IMR-90 (cell line): ENCODE measurements around the gene AQP5. TPM values are rescaled to one million over a fixed set of nuclear protein-coding genes. Genes with fewer than 3 reads are reported as not detected.

Source experiments
- ATAC-seq: fragments of 200-7000 bp; cut with Tn5 transposase; 2 replicates; pipeline ENCODE4 v1.9.1; 2020; ENCODE audit warnings: low read depth, mild to moderate bottlenecking, moderate library complexity
- BruUV-seq: library from RNA; stranded (reverse); fragments of 400-500 nt; replicated peaks from 2 replicates; lab custom pipeline; 2021; lab: Mats Ljungman, UMichigan
- CTCF ChIA-PET: fragments of 300-600 bp; formaldehyde crosslinking; extraction: SDS; loops from one replicate; lab custom pipeline; 2021; ENCODE audit warnings: antibody characterized with exemption; lab: Yijun Ruan, JAX
- POLR2A ChIA-PET: fragments of 300-600 bp; sonication (Branson Sonifier 250); formaldehyde crosslinking; loops from one replicate; lab custom pipeline; 2022; ENCODE audit warnings: antibody characterized with exemption; ENCODE audit not compliant: unreplicated experiment; lab: Charles Lee
- DNase-seq: peaks from one replicate; pipeline ENCODE4 v3.0.0; 2013
- H2AFZ ChIP-seq: replicated peaks from 2 replicates; pipeline ENCODE3; 2013; ENCODE audit warnings: low read length, mild to moderate bottlenecking; ENCODE audit not compliant: poor library complexity
- H2AK5ac ChIP-seq: 2 replicates; pipeline ENCODE4 v1.6.1; 2013; ENCODE audit warnings: low read depth, low read length, inconsistent platforms
- H2AK9ac ChIP-seq: replicated peaks from 2 replicates; pipeline ENCODE3; 2013; ENCODE audit warnings: mild to moderate bottlenecking, low read depth, low read length, moderate library complexity; ENCODE audit not compliant: poor library complexity
- H2BK120ac ChIP-seq: 2 replicates; pipeline ENCODE4 v1.6.1; 2013; ENCODE audit warnings: low read depth, low read length, inconsistent platforms
- H2BK15ac ChIP-seq: 3 replicates; pipeline ENCODE4 v1.6.1; 2013; ENCODE audit warnings: low read depth, low read length, inconsistent platforms
- H2BK20ac ChIP-seq: 2 replicates; pipeline ENCODE4 v1.6.1; 2013; ENCODE audit warnings: low read depth, mild to moderate bottlenecking, inconsistent platforms, low read length, moderate library complexity
- H2BK5ac ChIP-seq: 2 replicates; pipeline ENCODE4 v1.6.1; 2013; ENCODE audit warnings: mild to moderate bottlenecking, low read depth, low read length, inconsistent platforms; ENCODE audit not compliant: poor library complexity, severe bottlenecking
- H3K14ac ChIP-seq: replicated peaks from 2 replicates; pipeline ENCODE4 v1.6.1; 2013; ENCODE audit warnings: low read depth, low read length, inconsistent platforms
- H3K18ac ChIP-seq: 2 replicates; pipeline ENCODE4 v1.6.1; 2013; ENCODE audit warnings: low read depth, low read length, control low read depth
- H3K23ac ChIP-seq: 2 replicates; pipeline ENCODE4 v1.6.1; 2013; ENCODE audit warnings: low read depth, low read length, inconsistent platforms
- H3K27ac ChIP-seq: 2 replicates; pipeline ENCODE4 v1.5.1; 2013; ENCODE audit warnings: mild to moderate bottlenecking, control low read depth, low read length; ENCODE audit not compliant: insufficient read depth
- H3K27me3 ChIP-seq: 2 replicates; pipeline ENCODE4 v1.6.1; 2013; ENCODE audit warnings: low read length; ENCODE audit not compliant: control insufficient read depth, insufficient read depth
- H3K36me3 ChIP-seq: 2 replicates; pipeline ENCODE4 v1.6.1; 2013; ENCODE audit warnings: low read length, mixed read lengths; ENCODE audit not compliant: control insufficient read depth, insufficient read depth
- H3K4ac ChIP-seq: 2 replicates; pipeline ENCODE4 v1.6.1; 2013; ENCODE audit warnings: low read depth, low read length, inconsistent platforms
- H3K4me1 ChIP-seq: 2 replicates; pipeline ENCODE4 v1.6.1; 2013; ENCODE audit warnings: low read length, mixed read lengths; ENCODE audit not compliant: control insufficient read depth, insufficient read depth
- H3K4me2 ChIP-seq: 2 replicates; pipeline ENCODE4 v1.6.1; 2013; ENCODE audit warnings: low read depth, mild to moderate bottlenecking, control low read depth, low read length, moderate library complexity
- H3K4me3 ChIP-seq: 2 replicates; pipeline ENCODE4 v1.5.1; 2013; ENCODE audit warnings: low read depth, mild to moderate bottlenecking, control low read depth, low read length, moderate library complexity; ENCODE audit not compliant: insufficient read depth
- H3K56ac ChIP-seq: 2 replicates; pipeline ENCODE4 v1.6.1; 2013; ENCODE audit warnings: low read length, inconsistent platforms; ENCODE audit not compliant: insufficient read depth; ENCODE audit errors: extremely low read depth
- H3K79me1 ChIP-seq, 2 experiments: 2 replicates each; pipeline ENCODE4 v1.6.1; 2013; ENCODE audit warnings: low read length in 2 of 2, inconsistent platforms in 1 of 2, low read depth in 1 of 2
- H3K9ac ChIP-seq: 2 replicates; pipeline ENCODE4 v1.6.1; 2013; ENCODE audit warnings: low read depth, low read length, control low read depth
- H3K9me1 ChIP-seq: 2 replicates; pipeline ENCODE4 v1.6.1; 2013; ENCODE audit warnings: low read length, inconsistent platforms; ENCODE audit not compliant: insufficient read depth
- H3K9me3 ChIP-seq: 2 replicates; pipeline ENCODE4 v1.6.1; 2013; ENCODE audit warnings: low read length; ENCODE audit not compliant: control insufficient read depth, insufficient read depth
- H4K20me1 ChIP-seq: 2 replicates; pipeline ENCODE4 v1.6.1; 2013; ENCODE audit warnings: low read length, inconsistent platforms; ENCODE audit not compliant: insufficient read depth
- H4K5ac ChIP-seq: 2 replicates; pipeline ENCODE4 v1.6.1; 2013; ENCODE audit warnings: mild to moderate bottlenecking, low read depth, low read length, control low read depth
- H4K8ac ChIP-seq, 2 experiments: 2 replicates each; pipeline ENCODE4 v1.6.1; 2013; ENCODE audit warnings: low read depth in 2 of 2, low read length in 2 of 2, control low read depth in 1 of 2, inconsistent platforms in 1 of 2
- H4K91ac ChIP-seq: 2 replicates; pipeline ENCODE4 v1.6.1; 2013; ENCODE audit warnings: low read depth, low read length, inconsistent platforms; ENCODE audit not compliant: insufficient read depth
- BHLHE40 ChIP-seq: fragments of 150-350 bp; IDR thresholded peaks from 2 replicates; pipeline ENCODE4 v1.6.1; 2016; ENCODE audit warnings: mild to moderate bottlenecking, low read depth, low read length
- CEBPB ChIP-seq: IDR thresholded peaks from 2 replicates; pipeline ENCODE4 v1.6.1; 2012; ENCODE audit warnings: low read depth, low read length, improper control_type of control experiment
- CHD1 ChIP-seq: IDR thresholded peaks from 2 replicates; pipeline ENCODE4 v1.6.1; 2012; ENCODE audit warnings: low read depth, low read length, improper control_type of control experiment
- CTCF ChIP-seq: conservative IDR thresholded peaks from 2 replicates; pipeline ENCODE4 v1.5.1; 2012; ENCODE audit warnings: mild to moderate bottlenecking, low read depth, low read length, improper control_type of control experiment
- ELK1 ChIP-seq: fragments of 150-350 bp; IDR thresholded peaks from 2 replicates; pipeline ENCODE4 v1.6.1; 2016; ENCODE audit warnings: low read depth, mild to moderate bottlenecking, low read length, moderate library complexity, borderline replicate concordance
- FOS ChIP-seq: fragments of 150-350 bp; IDR thresholded peaks from 2 replicates; pipeline ENCODE4 v1.6.1; 2016; ENCODE audit warnings: low read depth, low read length
- MAFK ChIP-seq: IDR thresholded peaks from 2 replicates; pipeline ENCODE4 v1.6.1; 2012; ENCODE audit warnings: low read depth, low read length, improper control_type of control experiment
- MAZ ChIP-seq: IDR thresholded peaks from 2 replicates; pipeline ENCODE4 v1.6.1; 2012; ENCODE audit warnings: low read depth, mild to moderate bottlenecking, low read length, improper control_type of control experiment, moderate library complexity, borderline replicate concordance
- MXI1 ChIP-seq: IDR thresholded peaks from 2 replicates; pipeline ENCODE4 v1.6.1; 2012; ENCODE audit warnings: low read depth, mild to moderate bottlenecking, low read length, moderate library complexity, borderline replicate concordance
- NFE2L2 ChIP-seq: fragments of 150-350 bp; IDR thresholded peaks from 2 replicates; pipeline ENCODE4 v1.6.1; 2016; ENCODE audit warnings: low read depth, mild to moderate bottlenecking, low read length
- POLR2A ChIP-seq: IDR thresholded peaks from 2 replicates; pipeline ENCODE4 v1.6.1; 2012; ENCODE audit warnings: mild to moderate bottlenecking, low read depth, low read length
- RAD21 ChIP-seq: IDR thresholded peaks from 2 replicates; pipeline ENCODE4 v1.6.1; 2012; ENCODE audit warnings: low read length, improper control_type of control experiment
- RCOR1 ChIP-seq: IDR thresholded peaks from 2 replicates; pipeline ENCODE4 v1.6.1; 2012; ENCODE audit warnings: mild to moderate bottlenecking, low read length, improper control_type of control experiment; ENCODE audit not compliant: insufficient replicate concordance
- RFX5 ChIP-seq: IDR thresholded peaks from 2 replicates; pipeline ENCODE4 v1.8.0; 2012; ENCODE audit warnings: low read depth, mild to moderate bottlenecking, low read length, moderate library complexity
- SMC3 ChIP-seq: fragments of 150-350 bp; IDR thresholded peaks from 2 replicates; pipeline ENCODE4 v1.6.1; 2016; ENCODE audit warnings: low read depth, mild to moderate bottlenecking, antibody characterized with exemption, low read length, moderate library complexity
- USF2 ChIP-seq: fragments of 150-350 bp; IDR thresholded peaks from 2 replicates; pipeline ENCODE4 v1.6.1; 2017; ENCODE audit warnings: mild to moderate bottlenecking, antibody characterized with exemption, low read length, low read depth
- WGBS, 2 experiments: methylation state at CpG; one replicate each; pipeline versions ENCODE4 v1.1.5 to v1.1.7; 2013; ENCODE audit warnings: missing lambda C conversion rate in 2 of 2; ENCODE audit not compliant: insufficient read length in 1 of 2; ENCODE audit errors: extremely low coverage in 2 of 2; 5-methylcytosine and 5-hydroxymethylcytosine counted together
- dilution Hi-C: fragments of 300-500 bp; cut with HindIII; formaldehyde crosslinking; loops from one replicate; pipeline ENCODE4 v1.14.3; 2018; ENCODE audit warnings: low sequenced_read_pairs; ENCODE audit not compliant: unreplicated experiment
- in situ Hi-C: fragments of 300-500 bp; cut with MboI; formaldehyde crosslinking; loops from 3 replicates; pipeline ENCODE4 v1.14.3; 2019; ENCODE audit warnings: low sequenced_read_pairs, inconsistent platforms, mixed read lengths
- intact Hi-C: fragments of 100-400 bp; cut with micrococcal nuclease; formaldehyde crosslinking; loops from 2 replicates; pipeline ENCODE4 v1.10.0; 2022
- polyA plus RNA-seq, 3 experiments: library from polyadenylated mRNA; depleted of rRNA; stranded (reverse); fragments of >200 nt; gene quantifications; 2 replicates each; pipeline ENCODE4 v1.2.3, GENCODE V29; 2012; ENCODE audit warnings: low replicate concordance in 1 of 3
- total RNA-seq: library from RNA; depleted of rRNA; stranded (reverse); fragments of >200 nt; gene quantifications from 2 replicates; pipeline ENCODE4 v1.2.3, GENCODE V29; 2012

Gene AQP5
- total and polyA plus RNA-seq, 2 of the 4 experiments (the other 2 are of a cell fraction), result not detected

- Histone ChIP-seq H2BK15ac (no peak overlapping the region), H3K79me1 (no peaks in the 10 kb centered on the region; a peak in 1 of 4 replicates), H3K27ac (no peak overlapping the region), H3K9ac (no peak overlapping the region), H2BK5ac (no peak overlapping the region), H2AK5ac (no peak overlapping the region), H2BK120ac (no peak overlapping the region), H3K27me3 (peaks cover 4% of the 10 kb centered on the region; the same call in 1 of the 2 replicates), H3K14ac (no peak overlapping the region), H2AFZ (no peak overlapping the region), H2BK20ac (no peak overlapping the region), H3K4ac (no peak overlapping the region), H3K4me3 (no peak overlapping the region), H4K5ac (no peak overlapping the region), H3K23ac (no peak overlapping the region), H3K18ac (no peak overlapping the region), H4K8ac (no peak overlapping the region), H3K36me3 (no peaks in the 10 kb centered on the region), H2AK9ac (no peak overlapping the region), H4K20me1 (no peaks in the 10 kb centered on the region), H3K9me3 (no peaks in the 10 kb centered on the region), H4K91ac (no peak overlapping the region), H3K4me1 (no peaks in the 10 kb centered on the region), H3K56ac (no peak overlapping the region), H3K9me1 (peaks cover 9% of the 10 kb centered on the region; the same call in 1 of the 2 replicates), H3K4me2 (no peak overlapping the region)
- in situ Hi-C loops (no loop called here), intact Hi-C loops (no loop called here), dilution Hi-C loops (no loop called here)
- CTCF ChIA-PET, result no interaction called here
- TF ChIP-seq MAFK (no peak), ELK1 (no peak), RCOR1 (no peak), RFX5 (no peak), BHLHE40 (no peak), NFE2L2 (no peak), USF2 (no peak), SMC3 (no peak), RAD21 (no peak), MAZ (no peak), CHD1 (no peak), FOS (no peak), CTCF (no peak), CEBPB (no peak), MXI1 (no peak), POLR2A (no peak)
- no peak for ATAC-seq
- POLR2A ChIA-PET, result no interaction called here
- BruUV-seq, result no TSS peak
- no peak for DNase-seq
- WGBS, 2 experiments, result 74% methylated on average over 5 of the region's 6 CpGs; no CpG with 5 or more reads in 1 of the 2 experiments
Measured at GRCh38 chr12:49921936-49922335, 39.7 kb upstream of the AQP5 start.
